Neural cell (in vitro differentiated cells): ENCODE results near the gene EML6. TPM values are rescaled to one million over a fixed set of nuclear protein-coding genes. Genes with fewer than 3 reads are reported as not detected.

ENCODE experiments used
- H2AFZ ChIP-seq: fragments of 200-600, 300-800 bp; sonication (generic), shearing (Covaris generic); 2 replicates; pipeline ENCODE4 v1.6.0; 2014; ENCODE audit warnings: low read depth, mild to moderate bottlenecking, antibody characterized with exemption, low read length, moderate library complexity
- H3F3A ChIP-seq: fragments of 200-600 bp; shearing (Covaris generic); 2 replicates; pipeline ENCODE4 v1.6.1; 2016; ENCODE audit warnings: mild to moderate bottlenecking, moderate library complexity, mixed read lengths, antibody characterized with exemption, low read length; ENCODE audit not compliant: insufficient read depth, poor library complexity, severe bottlenecking
- H3K27ac ChIP-seq: fragments of 200-600, 300-800 bp; sonication (generic), shearing (Covaris generic); 2 replicates; pipeline ENCODE4 v1.5.1; 2014; ENCODE audit warnings: mild to moderate bottlenecking, low read length, moderate library complexity
- H3K27me3 ChIP-seq: fragments of 300-800, 200-600 bp; sonication (generic), shearing (Covaris generic); 2 replicates; pipeline ENCODE4 v1.6.0; 2014; ENCODE audit warnings: mild to moderate bottlenecking, low read depth, low read length, moderate library complexity; ENCODE audit not compliant: insufficient read depth
- H3K36me3 ChIP-seq: fragments of 300-800, 200-600 bp; sonication (generic), shearing (Covaris generic); 2 replicates; pipeline ENCODE4 v1.5.1; 2014; ENCODE audit warnings: mild to moderate bottlenecking, antibody characterized with exemption, low read length, moderate library complexity; ENCODE audit not compliant: insufficient read depth
- H3K4me2 ChIP-seq: fragments of 300-800, 200-600 bp; sonication (generic), shearing (Covaris generic); 2 replicates; pipeline ENCODE4 v1.6.0; 2014; ENCODE audit warnings: mild to moderate bottlenecking, low read length
- H3K4me3 ChIP-seq: fragments of 300-800, 200-600 bp; sonication (generic), shearing (Covaris generic); 2 replicates; pipeline ENCODE4 v1.5.1; 2014; ENCODE audit warnings: mild to moderate bottlenecking, low read length, moderate library complexity
- H3K79me2 ChIP-seq: fragments of 200-600 bp; shearing (Covaris generic); replicated peaks from 2 replicates; pipeline ENCODE4 v1.6.0; 2014; ENCODE audit warnings: mild to moderate bottlenecking, low read length, moderate library complexity; ENCODE audit not compliant: insufficient read depth
- H3K9ac ChIP-seq: fragments of 300-800, 200-600 bp; sonication (generic), shearing (Covaris generic); 2 replicates; pipeline ENCODE4 v1.6.1; 2016; ENCODE audit warnings: mild to moderate bottlenecking, low read length, mixed read lengths
- H3K9me2 ChIP-seq: fragments of 200-600 bp; shearing (Covaris generic); 2 replicates; pipeline ENCODE4 v1.6.1; 2016; ENCODE audit warnings: mild to moderate bottlenecking, low read length, mixed read lengths; ENCODE audit not compliant: insufficient read depth
- H3K9me3 ChIP-seq: fragments of 200-600, 300-800 bp; sonication (generic), shearing (Covaris generic); 2 replicates; pipeline ENCODE4 v1.6.1; 2016; ENCODE audit warnings: mild to moderate bottlenecking, mixed run types, low read length, moderate library complexity, mixed read lengths
- H4K20me1 ChIP-seq: fragments of 200-600 bp; shearing (Covaris generic); 2 replicates; pipeline ENCODE4 v1.6.1; 2016; ENCODE audit warnings: mild to moderate bottlenecking, mixed run types; ENCODE audit not compliant: insufficient read depth
- EP300 ChIP-seq: fragments of 450-650 bp; conservative IDR thresholded peaks from 2 replicates; pipeline ENCODE4 v1.6.1; 2014; ENCODE audit warnings: antibody characterized with exemption, mild to moderate bottlenecking, moderate library complexity; ENCODE audit not compliant: poor library complexity, severe bottlenecking
- EZH2 ChIP-seq: fragments of 200-600, 300-800 bp; shearing (Covaris generic), sonication (generic); IDR thresholded peaks from 2 replicates; pipeline ENCODE4 v1.6.1; 2014; ENCODE audit warnings: antibody characterized with exemption, low read length, borderline replicate concordance, mild to moderate bottlenecking; ENCODE audit not compliant: insufficient read depth, poor library complexity, severe bottlenecking
- MXI1 ChIP-seq: fragments of 450-650 bp; conservative IDR thresholded peaks from 2 replicates; pipeline ENCODE4 v1.6.1; 2014; ENCODE audit warnings: antibody characterized with exemption, mild to moderate bottlenecking; ENCODE audit not compliant: poor library complexity, severe bottlenecking
- POLR2AphosphoS5 ChIP-seq: IDR thresholded peaks from 2 replicates; pipeline ENCODE4 v1.6.1; 2012
- RAD21 ChIP-seq: fragments of 450-650 bp; conservative IDR thresholded peaks from 2 replicates; pipeline ENCODE4 v1.6.1; 2014; ENCODE audit warnings: antibody characterized with exemption, mild to moderate bottlenecking, moderate library complexity
- SMC3 ChIP-seq: fragments of 450-650 bp; conservative IDR thresholded peaks from 2 replicates; pipeline ENCODE4 v1.6.1; 2014; ENCODE audit warnings: antibody characterized with exemption, mild to moderate bottlenecking, moderate library complexity; ENCODE audit not compliant: poor library complexity
- TAF1 ChIP-seq: IDR thresholded peaks from 2 replicates; pipeline ENCODE4 v1.6.1; 2012; ENCODE audit warnings: low read depth
- polyA plus RNA-seq: library from polyadenylated mRNA; depleted of rRNA; stranded (reverse); fragments of >200 nt; gene quantifications from 2 replicates; pipeline ENCODE4 v1.2.3, GENCODE V29; 2014
- TF ChIP-seq, protein P1 (sequence below): IDR thresholded peaks from 2 replicates; pipeline ENCODE4 v1.6.1; 2012; ENCODE audit warnings: borderline replicate concordance
- TF ChIP-seq, protein P2 (sequence below): fragments of 450-650 bp; IDR thresholded peaks from 2 replicates; pipeline ENCODE4 v1.5.1; 2014; ENCODE audit warnings: antibody characterized with exemption, mild to moderate bottlenecking, moderate library complexity; ENCODE audit not compliant: poor library complexity, severe bottlenecking

The EML6 gene
- polyA plus RNA-seq, 1 donor from 2014 or later = 13.4 TPM

DNA sequence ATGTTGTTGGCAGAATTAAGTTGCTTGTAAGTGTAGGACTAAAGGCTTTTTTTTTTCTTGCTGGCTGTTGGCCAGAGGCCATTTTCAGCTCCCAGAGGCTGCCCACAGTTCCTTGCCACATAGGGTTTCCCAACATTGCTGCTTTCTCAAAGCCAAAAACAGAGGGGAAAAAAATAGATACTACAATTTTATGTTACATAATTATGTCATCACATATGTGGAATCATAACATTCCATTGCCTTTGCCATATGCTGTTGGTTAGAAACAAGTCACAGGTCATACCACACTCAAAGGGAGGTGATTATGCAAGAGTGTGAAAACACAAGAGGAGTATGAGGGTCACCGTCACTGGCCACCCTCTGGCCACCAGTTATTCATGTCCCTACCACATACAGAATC is 172.3 kb downstream of the EML6 start:
- Histone ChIP-seq H2AFZ (no peak overlapping the region), H3K4me2 (no peak overlapping the region), H3K9me3 (no peaks in the 10 kb centered on the region), H3K27ac (no peak overlapping the region), H3K9ac (no peak overlapping the region), H3K36me3 (no peaks in the 10 kb centered on the region), H3K27me3 (no peaks in the 10 kb centered on the region), H3K79me2 (no peaks in the 10 kb centered on the region), H4K20me1 (no peaks in the 10 kb centered on the region), H3F3A (no peaks in the 10 kb centered on the region), H3K4me3 (no peak overlapping the region), H3K9me2 (no peaks in the 10 kb centered on the region)
- TF ChIP-seq, protein P1, sequence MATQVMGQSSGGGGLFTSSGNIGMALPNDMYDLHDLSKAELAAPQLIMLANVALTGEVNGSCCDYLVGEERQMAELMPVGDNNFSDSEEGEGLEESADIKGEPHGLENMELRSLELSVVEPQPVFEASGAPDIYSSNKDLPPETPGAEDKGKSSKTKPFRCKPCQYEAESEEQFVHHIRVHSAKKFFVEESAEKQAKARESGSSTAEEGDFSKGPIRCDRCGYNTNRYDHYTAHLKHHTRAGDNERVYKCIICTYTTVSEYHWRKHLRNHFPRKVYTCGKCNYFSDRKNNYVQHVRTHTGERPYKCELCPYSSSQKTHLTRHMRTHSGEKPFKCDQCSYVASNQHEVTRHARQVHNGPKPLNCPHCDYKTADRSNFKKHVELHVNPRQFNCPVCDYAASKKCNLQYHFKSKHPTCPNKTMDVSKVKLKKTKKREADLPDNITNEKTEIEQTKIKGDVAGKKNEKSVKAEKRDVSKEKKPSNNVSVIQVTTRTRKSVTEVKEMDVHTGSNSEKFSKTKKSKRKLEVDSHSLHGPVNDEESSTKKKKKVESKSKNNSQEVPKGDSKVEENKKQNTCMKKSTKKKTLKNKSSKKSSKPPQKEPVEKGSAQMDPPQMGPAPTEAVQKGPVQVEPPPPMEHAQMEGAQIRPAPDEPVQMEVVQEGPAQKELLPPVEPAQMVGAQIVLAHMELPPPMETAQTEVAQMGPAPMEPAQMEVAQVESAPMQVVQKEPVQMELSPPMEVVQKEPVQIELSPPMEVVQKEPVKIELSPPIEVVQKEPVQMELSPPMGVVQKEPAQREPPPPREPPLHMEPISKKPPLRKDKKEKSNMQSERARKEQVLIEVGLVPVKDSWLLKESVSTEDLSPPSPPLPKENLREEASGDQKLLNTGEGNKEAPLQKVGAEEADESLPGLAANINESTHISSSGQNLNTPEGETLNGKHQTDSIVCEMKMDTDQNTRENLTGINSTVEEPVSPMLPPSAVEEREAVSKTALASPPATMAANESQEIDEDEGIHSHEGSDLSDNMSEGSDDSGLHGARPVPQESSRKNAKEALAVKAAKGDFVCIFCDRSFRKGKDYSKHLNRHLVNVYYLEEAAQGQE = no peak
- TF ChIP-seq RAD21 = no peak
- TF ChIP-seq SMC3 = no peak
- TF ChIP-seq EP300 = no peak
- no peak for TF ChIP-seq POLR2AphosphoS5
- TF ChIP-seq, protein P2, sequence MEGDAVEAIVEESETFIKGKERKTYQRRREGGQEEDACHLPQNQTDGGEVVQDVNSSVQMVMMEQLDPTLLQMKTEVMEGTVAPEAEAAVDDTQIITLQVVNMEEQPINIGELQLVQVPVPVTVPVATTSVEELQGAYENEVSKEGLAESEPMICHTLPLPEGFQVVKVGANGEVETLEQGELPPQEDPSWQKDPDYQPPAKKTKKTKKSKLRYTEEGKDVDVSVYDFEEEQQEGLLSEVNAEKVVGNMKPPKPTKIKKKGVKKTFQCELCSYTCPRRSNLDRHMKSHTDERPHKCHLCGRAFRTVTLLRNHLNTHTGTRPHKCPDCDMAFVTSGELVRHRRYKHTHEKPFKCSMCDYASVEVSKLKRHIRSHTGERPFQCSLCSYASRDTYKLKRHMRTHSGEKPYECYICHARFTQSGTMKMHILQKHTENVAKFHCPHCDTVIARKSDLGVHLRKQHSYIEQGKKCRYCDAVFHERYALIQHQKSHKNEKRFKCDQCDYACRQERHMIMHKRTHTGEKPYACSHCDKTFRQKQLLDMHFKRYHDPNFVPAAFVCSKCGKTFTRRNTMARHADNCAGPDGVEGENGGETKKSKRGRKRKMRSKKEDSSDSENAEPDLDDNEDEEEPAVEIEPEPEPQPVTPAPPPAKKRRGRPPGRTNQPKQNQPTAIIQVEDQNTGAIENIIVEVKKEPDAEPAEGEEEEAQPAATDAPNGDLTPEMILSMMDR = no peak

DNA sequence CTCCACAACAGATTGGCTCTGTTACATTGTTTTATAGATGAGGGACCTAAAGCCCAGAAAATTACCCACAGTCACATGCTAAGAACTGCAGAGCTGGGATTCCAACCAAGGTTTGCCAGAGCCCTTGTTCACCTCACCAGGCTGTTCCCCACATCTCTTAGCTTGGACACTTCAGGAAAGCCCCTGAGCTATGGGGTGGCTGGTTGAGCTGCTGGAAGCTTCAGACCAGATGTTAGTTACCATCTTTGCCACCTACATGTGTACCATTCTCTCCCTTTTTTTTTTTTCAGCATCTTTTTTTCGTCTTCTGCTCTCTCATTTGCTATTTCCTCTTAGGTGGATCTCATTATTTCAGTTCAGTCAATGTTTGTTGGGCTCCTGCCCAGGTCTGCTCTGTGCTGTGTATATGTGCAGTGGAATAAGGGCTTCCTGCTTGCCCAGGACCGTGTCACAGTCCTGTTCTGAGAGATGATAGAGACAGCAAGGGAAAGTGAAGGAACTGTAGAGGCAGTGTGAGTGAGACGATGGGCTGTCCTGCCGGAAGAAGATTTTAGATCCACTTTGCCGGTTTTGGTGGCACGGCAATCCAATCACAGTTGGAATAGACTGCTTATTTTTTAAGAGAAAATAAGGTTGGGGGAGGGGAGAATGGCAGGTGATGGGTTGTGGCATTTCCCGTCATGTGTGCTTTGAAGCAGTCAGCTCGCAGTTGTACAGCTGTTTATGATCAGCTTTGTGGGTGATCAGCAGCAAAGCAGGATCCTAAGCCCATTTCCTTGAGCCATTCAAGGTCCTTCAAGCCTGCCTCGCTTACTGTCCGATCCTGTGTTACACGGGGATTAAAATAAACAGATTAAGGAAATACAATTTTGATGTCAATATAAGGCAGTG is 174.2 kb downstream of the EML6 start:
- Histone ChIP-seq H2AFZ (no peak overlapping the region), H3K4me3 (no peak overlapping the region), H3K9me2 (no peaks in the 10 kb centered on the region), H3K79me2 (no peaks in the 10 kb centered on the region), H3K36me3 (no peaks in the 10 kb centered on the region), H3K9me3 (no peaks in the 10 kb centered on the region), H3F3A (no peaks in the 10 kb centered on the region), H3K9ac (no peak overlapping the region), H3K4me2 (no peak overlapping the region), H4K20me1 (no peaks in the 10 kb centered on the region), H3K27ac (no peak overlapping the region), H3K27me3 (no peaks in the 10 kb centered on the region)
- TF ChIP-seq, protein P2 = no peak
- TF ChIP-seq EZH2 (no peak), RAD21 (no peak), POLR2AphosphoS5 (no peak), TAF1 (no peak), SMC3 (no peak), MXI1 (no peak), EP300 (no peak)
- TF ChIP-seq, protein P1 = no peak
